ENCODE results near the gene APH1A.
A peak's percentile ranks its signal among the peaks of the same experiment; 100 is the strongest.

DNA sequence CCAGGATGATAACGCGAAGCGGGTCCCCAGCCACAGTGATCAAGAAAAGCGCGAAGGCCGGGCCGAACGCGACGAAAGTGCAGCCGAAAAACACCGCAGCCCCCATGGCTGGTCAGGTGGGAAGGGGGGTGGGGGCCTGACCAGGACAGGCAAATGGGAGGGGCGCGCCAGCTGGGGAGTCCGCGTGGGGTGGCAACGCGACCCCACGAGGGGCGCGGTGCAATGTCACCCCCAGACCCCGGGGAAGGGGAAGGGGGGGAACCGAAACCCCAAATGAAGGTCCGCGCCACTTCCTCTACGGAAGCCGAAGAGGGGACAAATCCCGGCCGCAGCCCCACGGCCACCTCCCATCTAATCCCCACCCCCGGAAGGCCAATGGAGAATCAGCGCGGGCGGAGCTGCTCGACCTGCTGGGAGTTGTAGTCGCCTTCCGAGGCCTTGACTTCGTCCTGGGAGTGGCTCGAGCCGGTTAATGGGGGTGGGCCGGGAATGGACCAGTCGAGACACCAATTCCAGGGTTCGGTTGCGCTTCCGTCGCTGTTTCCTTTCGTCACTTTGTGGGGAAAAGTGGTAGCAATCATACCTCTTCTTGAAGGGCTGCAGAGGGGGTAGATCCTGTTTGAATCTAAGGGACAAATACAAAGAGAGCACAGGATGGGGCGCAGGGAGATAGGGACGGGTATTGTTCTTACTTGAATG lies at the start of gene APH1A:
- TF ChIP-seq POLR2AphosphoS5 (IDR thresholded peaks at IDR 0.05; ENCODE audit: low read depth): peak; percentile 26; the same call in 1 of the 2 replicates
- TF ChIP-seq, protein P1, sequence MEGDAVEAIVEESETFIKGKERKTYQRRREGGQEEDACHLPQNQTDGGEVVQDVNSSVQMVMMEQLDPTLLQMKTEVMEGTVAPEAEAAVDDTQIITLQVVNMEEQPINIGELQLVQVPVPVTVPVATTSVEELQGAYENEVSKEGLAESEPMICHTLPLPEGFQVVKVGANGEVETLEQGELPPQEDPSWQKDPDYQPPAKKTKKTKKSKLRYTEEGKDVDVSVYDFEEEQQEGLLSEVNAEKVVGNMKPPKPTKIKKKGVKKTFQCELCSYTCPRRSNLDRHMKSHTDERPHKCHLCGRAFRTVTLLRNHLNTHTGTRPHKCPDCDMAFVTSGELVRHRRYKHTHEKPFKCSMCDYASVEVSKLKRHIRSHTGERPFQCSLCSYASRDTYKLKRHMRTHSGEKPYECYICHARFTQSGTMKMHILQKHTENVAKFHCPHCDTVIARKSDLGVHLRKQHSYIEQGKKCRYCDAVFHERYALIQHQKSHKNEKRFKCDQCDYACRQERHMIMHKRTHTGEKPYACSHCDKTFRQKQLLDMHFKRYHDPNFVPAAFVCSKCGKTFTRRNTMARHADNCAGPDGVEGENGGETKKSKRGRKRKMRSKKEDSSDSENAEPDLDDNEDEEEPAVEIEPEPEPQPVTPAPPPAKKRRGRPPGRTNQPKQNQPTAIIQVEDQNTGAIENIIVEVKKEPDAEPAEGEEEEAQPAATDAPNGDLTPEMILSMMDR (IDR thresholded peaks at IDR 0.05; ENCODE audit: insufficient read depth, low read length): no peak
- TF ChIP-seq SPI1 (IDR thresholded peaks at IDR 0.05; ENCODE audit: borderline replicate concordance, low read depth): peak; percentile 73; the same call in 1 of the 2 replicates
